DOHH2 (cell line): ENCODE results near the gene ST6GALNAC5.

Experiments
- EZH2phosphoT487 ChIP-seq: fragments of 200-600 bp; sonication (generic); IDR thresholded peaks from 2 replicates; pipeline ENCODE4 v1.6.1; 2017; ENCODE audit warnings: borderline replicate concordance, mild to moderate bottlenecking, antibody characterized with exemption, low read length, moderate library complexity, mixed read lengths
- TF ChIP-seq, protein P1 (sequence below): fragments of 200-600 bp; sonication (generic); IDR thresholded peaks from one replicate; pipeline ENCODE4 v1.5.1; 2014; ENCODE audit warnings: antibody characterized with exemption, mild to moderate bottlenecking, low read depth, low read length; ENCODE audit not compliant: poor library complexity, severe bottlenecking

- TF ChIP-seq, protein P1, sequence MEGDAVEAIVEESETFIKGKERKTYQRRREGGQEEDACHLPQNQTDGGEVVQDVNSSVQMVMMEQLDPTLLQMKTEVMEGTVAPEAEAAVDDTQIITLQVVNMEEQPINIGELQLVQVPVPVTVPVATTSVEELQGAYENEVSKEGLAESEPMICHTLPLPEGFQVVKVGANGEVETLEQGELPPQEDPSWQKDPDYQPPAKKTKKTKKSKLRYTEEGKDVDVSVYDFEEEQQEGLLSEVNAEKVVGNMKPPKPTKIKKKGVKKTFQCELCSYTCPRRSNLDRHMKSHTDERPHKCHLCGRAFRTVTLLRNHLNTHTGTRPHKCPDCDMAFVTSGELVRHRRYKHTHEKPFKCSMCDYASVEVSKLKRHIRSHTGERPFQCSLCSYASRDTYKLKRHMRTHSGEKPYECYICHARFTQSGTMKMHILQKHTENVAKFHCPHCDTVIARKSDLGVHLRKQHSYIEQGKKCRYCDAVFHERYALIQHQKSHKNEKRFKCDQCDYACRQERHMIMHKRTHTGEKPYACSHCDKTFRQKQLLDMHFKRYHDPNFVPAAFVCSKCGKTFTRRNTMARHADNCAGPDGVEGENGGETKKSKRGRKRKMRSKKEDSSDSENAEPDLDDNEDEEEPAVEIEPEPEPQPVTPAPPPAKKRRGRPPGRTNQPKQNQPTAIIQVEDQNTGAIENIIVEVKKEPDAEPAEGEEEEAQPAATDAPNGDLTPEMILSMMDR: no peak
- TF ChIP-seq EZH2phosphoT487: no peak
These were observed 10.1 kb upstream of the ST6GALNAC5 start for GRCh38 chr1:76857138-76857537.
